ENCODE measurements around the gene RFFL.
A peak's percentile ranks its signal among the peaks of the same experiment; 100 is the strongest.

RFFL gene

GRCh38 chr17:34974794-34975785 lies 88.4 kb downstream of the RFFL start:
- no peak for DNase-seq (ENCODE audit: low read depth in 2 of 2)

- DNase-seq (ENCODE audit: low read depth in 2 of 2), result no peak
Observed at GRCh38 chr17:34974179-34974578, 89.3 kb downstream of the RFFL start.

- DNase-seq (ENCODE audit: low read depth in 2 of 2), result peak; percentile 75 to 85
Observed at GRCh38 chr17:34961093-34961911, 102.2 kb downstream of the RFFL start, which contains the start of the genes CCT6B and ZNF830. Gene CCT6B (minus strand): TSS chr17:34961460. CDS start chr17:34961393, 67 bp downstream. Gene ZNF830 (plus strand): TSS chr17:34961540. CDS start chr17:34961567, 27 bp downstream.

GRCh38 chr17:34958438-34958837 lies 105.1 kb downstream of the RFFL start:
- no peak for DNase-seq (ENCODE audit: low read depth in 2 of 2)

All from stimulated activated CD8-positive, alpha-beta memory T cell treated with anti-CD3 and anti-CD28 coated beads, Interleukin-15, amount 100 ng/mL, for 4 hours (primary cell).